ENCODE results near the gene ST6GAL1.
A peak's percentile ranks its signal among the peaks of the same experiment; 100 is the strongest.
"Not testable (repeated sequence)": the region's sequence is repeated elsewhere in the genome, so short reads cannot be mapped to it uniquely, and the experiment has no call there.

The ST6GAL1 gene

GRCh38 chr3:186946756-186947375 lies 16.5 kb downstream of the ST6GAL1 start:
- no peak for DNase-seq

GRCh38 chr3:186949281-186949982 lies 19.1 kb downstream of the ST6GAL1 start:
- DNase-seq, result no peak

- no peak for DNase-seq
Observed at GRCh38 chr3:186950402-186951093, 20.2 kb downstream of the ST6GAL1 start.

- no peak for DNase-seq
Observed at GRCh38 chr3:186951640-186952552, 21.6 kb downstream of the ST6GAL1 start.

- no peak for DNase-seq
Observed at GRCh38 chr3:186953011-186953487, 22.7 kb downstream of the ST6GAL1 start.

- not testable (repeated sequence) for DNase-seq
Observed at GRCh38 chr3:186953992-186954699, 23.8 kb downstream of the ST6GAL1 start.

- no peak for DNase-seq
Observed at GRCh38 chr3:186955898-186956696, 25.8 kb downstream of the ST6GAL1 start.

- DNase-seq, result no peak
Observed at GRCh38 chr3:186959029-186959624, 28.8 kb downstream of the ST6GAL1 start.

GRCh38 chr3:186960347-186960746 lies 30.0 kb downstream of the ST6GAL1 start:
- no peak for DNase-seq

- no peak for DNase-seq
Observed at GRCh38 chr3:186962445-186962844, 32.1 kb downstream of the ST6GAL1 start.

- no peak for DNase-seq
Observed at GRCh38 chr3:186963636-186964035, 33.3 kb downstream of the ST6GAL1 start.

GRCh38 chr3:186964071-186964470 lies 33.7 kb downstream of the ST6GAL1 start:
- DNase-seq, result no peak

GRCh38 chr3:186964616-186965015 lies 34.3 kb downstream of the ST6GAL1 start:
- no peak for DNase-seq

- no peak for DNase-seq
Observed at GRCh38 chr3:186965141-186965879, 35.0 kb downstream of the ST6GAL1 start.

GRCh38 chr3:186966406-186966805 lies 36.1 kb downstream of the ST6GAL1 start:
- DNase-seq, result no peak

- not testable (repeated sequence) for DNase-seq
Observed at GRCh38 chr3:186967236-186967635, 36.9 kb downstream of the ST6GAL1 start.

GRCh38 chr3:186967686-186968085 lies 37.4 kb downstream of the ST6GAL1 start:
- DNase-seq, result no peak

GRCh38 chr3:186969607-186970006 lies 39.3 kb downstream of the ST6GAL1 start:
- DNase-seq, result no peak

- DNase-seq, result not testable (repeated sequence)
Observed at GRCh38 chr3:186971106-186971505, 40.8 kb downstream of the ST6GAL1 start.

- DNase-seq, result peak; percentile 25
Observed at GRCh38 chr3:186971578-186971977, 41.3 kb downstream of the ST6GAL1 start.
